Measurements from ENCODE around the gene SMARCA4. TPM values are rescaled to one million over a fixed set of nuclear protein-coding genes. Genes with fewer than 3 reads are reported as not detected.

Gene SMARCA4
- polyA plus RNA-seq, 1 experiment: 46.3 TPM

GRCh38 chr19:11059511-11060358, 98.9 kb downstream of the SMARCA4 start:
- H3K36me3 ChIP-seq (ENCODE audit: control insufficient read depth, insufficient read depth, low read length): peaks cover 20% of the 10 kb centered on the region
- ChIA-PET CTCF (interaction anchor here (1.1 to 1.6 kb wide), 2 partner anchors 17 to 24 kb away, joined by 3 to 4 read pairs; no protein-coding TSS in a partner anchor), POLR2A (no interaction called here)
- no peak for TF ChIP-seq CTCF (IDR thresholded peaks at IDR 0.05; ENCODE audit: insufficient read depth, low read depth, low read length)
- H3K27me3 ChIP-seq (ENCODE audit: control insufficient read depth, insufficient read depth, low read length): no peaks in the 10 kb centered on the region
- no peak for DNase-seq (ENCODE audit: low read depth)
- no peak overlapping the region for H3K4me3 ChIP-seq (ENCODE audit: low read depth, low read length)

- CTCF ChIA-PET: interaction anchor here (1.2 kb wide), 1 partner anchor 27 kb away, joined by 8 read pairs; no protein-coding TSS in a partner anchor
- no peak for TF ChIP-seq CTCF (IDR thresholded peaks at IDR 0.05; ENCODE audit: insufficient read depth, low read depth, low read length)
- no peak for DNase-seq (ENCODE audit: low read depth)
- Histone ChIP-seq H3K27me3 (ENCODE audit: control insufficient read depth, insufficient read depth, low read length) (no peaks in the 10 kb centered on the region), H3K36me3 (ENCODE audit: control insufficient read depth, insufficient read depth, low read length) (peaks cover 21% of the 10 kb centered on the region), H3K4me3 (ENCODE audit: low read depth, low read length) (no peak overlapping the region)
- POLR2A ChIA-PET: no interaction called here
These were observed 101.1 kb downstream of the SMARCA4 start for GRCh38 chr19:11061952-11062351.

- POLR2A ChIA-PET: no interaction called here
- H3K36me3 ChIP-seq (ENCODE audit: control insufficient read depth, insufficient read depth, low read length): peaks cover 21% of the 10 kb centered on the region
- no peak for TF ChIP-seq CTCF (IDR thresholded peaks at IDR 0.05; ENCODE audit: insufficient read depth, low read depth, low read length)
- no peak overlapping the region for H3K4me3 ChIP-seq (ENCODE audit: low read depth, low read length)
- H3K27me3 ChIP-seq (ENCODE audit: control insufficient read depth, insufficient read depth, low read length): no peaks in the 10 kb centered on the region
- CTCF ChIA-PET: interaction anchor here (1.0 to 1.5 kb wide), 3 partner anchors 27 to 127 kb away, joined by 3 to 5 read pairs (median 3); no protein-coding TSS in a partner anchor
- no peak for DNase-seq (ENCODE audit: low read depth)
These were observed 102.6 kb downstream of the SMARCA4 start for GRCh38 chr19:11063434-11063833.

GRCh38 chr19:11064831-11065303, 104.0 kb downstream of the SMARCA4 start:
- Histone ChIP-seq H3K27me3 (ENCODE audit: control insufficient read depth, insufficient read depth, low read length) (no peaks in the 10 kb centered on the region), H3K36me3 (ENCODE audit: control insufficient read depth, insufficient read depth, low read length) (peaks cover 15% of the 10 kb centered on the region), H3K4me3 (ENCODE audit: low read depth, low read length) (no peak overlapping the region)
- DNase-seq (ENCODE audit: low read depth): no peak
- no peak for TF ChIP-seq CTCF (IDR thresholded peaks at IDR 0.05; ENCODE audit: insufficient read depth, low read depth, low read length)
- ChIA-PET CTCF (interaction anchor here (0.7 to 1.5 kb wide), 3 partner anchors 29 to 61 kb away, joined by 3 to 5 read pairs (median 3); no protein-coding TSS in a partner anchor), POLR2A (no interaction called here)

- TF ChIP-seq CTCF (IDR thresholded peaks at IDR 0.05; ENCODE audit: insufficient read depth, low read depth, low read length): no peak
- POLR2A ChIA-PET: no interaction called here
- no peak for DNase-seq (ENCODE audit: low read depth)
- H3K27me3 ChIP-seq (ENCODE audit: control insufficient read depth, insufficient read depth, low read length): no peaks in the 10 kb centered on the region
- H3K36me3 ChIP-seq (ENCODE audit: control insufficient read depth, insufficient read depth, low read length): peaks cover 13% of the 10 kb centered on the region
- CTCF ChIA-PET: interaction anchor here (1.1 to 2.9 kb wide), 2 partner anchors 30 to 349 kb away, joined by 3 to 10 read pairs; partner anchors contain the start of gene DNM2
- H3K4me3 ChIP-seq (ENCODE audit: low read depth, low read length): no peak overlapping the region
These were observed 105.5 kb downstream of the SMARCA4 start for GRCh38 chr19:11066326-11066725.
